Naive B cell (primary cell): Measurements from ENCODE around the gene TMEM184B. TPM values are rescaled to one million over a fixed set of nuclear protein-coding genes. Genes with fewer than 3 reads are reported as not detected.

Experiments
- ATAC-seq, 2 donors: fragments of 150-1000 bp; cut with Tn5 transposase; 2 replicates each; pipeline ENCODE4 v1.10.0; 2021; ENCODE audit warnings: low read depth in 2 of 2, mild to moderate bottlenecking in 2 of 2, moderate library complexity in 2 of 2
- DNase-seq: peaks from one replicate; pipeline ENCODE4 v3.0.0; 2022
- H3K27ac Mint-ChIP-seq, 6 donors: one replicate each; pipeline ENCODE4 v1.8.0; 2020 to 2022; ENCODE audit warnings: mild to moderate bottlenecking in 6 of 6, mixed read lengths in 6 of 6, moderate library complexity in 5 of 6, inconsistent platforms in 2 of 6
- H3K27me3 Mint-ChIP-seq, 3 donors: one replicate each; pipeline ENCODE4 v1.8.0; 2021 to 2022; ENCODE audit warnings: mixed read lengths in 3 of 3, mild to moderate bottlenecking in 1 of 3
- H3K36me3 Mint-ChIP-seq, 2 donors: one replicate each; pipeline ENCODE4 v1.8.0; 2020 to 2022; ENCODE audit warnings: mixed read lengths in 2 of 2, inconsistent platforms in 1 of 2, mild to moderate bottlenecking in 1 of 2
- H3K4me1 Mint-ChIP-seq, 3 donors: one replicate each; pipeline ENCODE4 v1.8.0; 2020 to 2022; ENCODE audit warnings: mixed read lengths in 3 of 3, inconsistent platforms in 1 of 3, mild to moderate bottlenecking in 1 of 3, moderate library complexity in 1 of 3
- H3K4me3 Mint-ChIP-seq, 8 donors: one replicate each; pipeline ENCODE4 v1.8.0; 2020 to 2022; ENCODE audit warnings: mild to moderate bottlenecking in 8 of 8, mixed read lengths in 8 of 8, moderate library complexity in 8 of 8, inconsistent platforms in 2 of 8
- H3K9me3 Mint-ChIP-seq, 7 donors: one replicate each; pipeline ENCODE4 v1.8.0; 2020 to 2022; ENCODE audit warnings: mixed read lengths in 7 of 7, mild to moderate bottlenecking in 5 of 7, inconsistent platforms in 2 of 7, moderate library complexity in 1 of 7
- polyA plus RNA-seq, 6 donors: library from polyadenylated mRNA; unstranded; fragments of 300-500 nt; fragmentation: Illumina TruSeq; gene quantifications; one replicate each; pipeline ENCODE4 v1.2.3, GENCODE V29; 2021; ENCODE audit warnings: low read depth in 6 of 6

The TMEM184B gene
- polyA plus RNA-seq, 6 donors from 2014 or later, result 1.8 to 5.9 (median 4.1) TPM; not detected in 1

- Mint-ChIP-seq H3K27me3 (no peaks in the 10 kb centered on the region), H3K27ac (peak overlapping the region in 3 of 6 donors; percentile 27 to 61 (median 42)), H3K4me1 (peaks cover 15 to 29% (median 20%) of the 10 kb centered on the region in 3 donors), H3K36me3 (no peaks in the 10 kb centered on the region), H3K9me3 (peaks cover 0 to 1% (median 0%) of the 10 kb centered on the region in 7 donors), H3K4me3 (peak overlapping the region in 2 of 8 donors; percentile 37 to 41)
- ATAC-seq (peak; percentile 14 to 17), DNase-seq (no peak)
These were observed 11.8 kb downstream of the TMEM184B start for GRCh38 chr22:38260761-38261681.

- H3K4me3 Mint-ChIP-seq, result peak overlapping the region in 2 of 8 donors; percentile 5 to 25
- H3K4me1 Mint-ChIP-seq, result peaks cover 15 to 29% (median 15%) of the 10 kb centered on the region in 3 donors
- ATAC-seq, result no peak
- no peaks in the 10 kb centered on the region for H3K36me3 Mint-ChIP-seq
- H3K27me3 Mint-ChIP-seq, result no peaks in the 10 kb centered on the region
- no peak for DNase-seq
- H3K27ac Mint-ChIP-seq, result peak overlapping the region in 1 of 6 donors; percentile 21
- peaks cover 0 to 1% (median 0%) of the 10 kb centered on the region in 7 donors for H3K9me3 Mint-ChIP-seq
These were observed 13.4 kb downstream of the TMEM184B start for GRCh38 chr22:38259370-38259769.

GRCh38 chr22:38258895-38259294 lies 13.9 kb downstream of the TMEM184B start:
- H3K27me3 Mint-ChIP-seq, result no peaks in the 10 kb centered on the region
- peak overlapping the region in 1 of 6 donors; percentile 21 for H3K27ac Mint-ChIP-seq
- H3K4me3 Mint-ChIP-seq, result peak overlapping the region in 1 of 8 donors; percentile 5
- peaks cover 0 to 1% (median 0%) of the 10 kb centered on the region in 7 donors for H3K9me3 Mint-ChIP-seq
- no peaks in the 10 kb centered on the region for H3K36me3 Mint-ChIP-seq
- peaks cover 14 to 29% (median 15%) of the 10 kb centered on the region in 3 donors for H3K4me1 Mint-ChIP-seq
- ATAC-seq (no peak), DNase-seq (no peak)

GRCh38 chr22:38257650-38258250 lies 15.1 kb downstream of the TMEM184B start:
- H3K9me3 Mint-ChIP-seq, result peaks cover 0 to 1% (median 0%) of the 10 kb centered on the region in 7 donors
- no peak overlapping the region for H3K4me3 Mint-ChIP-seq
- DNase-seq (no peak), ATAC-seq (no peak)
- peaks cover 10 to 23% (median 15%) of the 10 kb centered on the region in 3 donors for H3K4me1 Mint-ChIP-seq
- H3K27me3 Mint-ChIP-seq, result no peaks in the 10 kb centered on the region
- no peaks in the 10 kb centered on the region for H3K36me3 Mint-ChIP-seq
- no peak overlapping the region for H3K27ac Mint-ChIP-seq

- H3K4me3 Mint-ChIP-seq, result no peak overlapping the region
- H3K36me3 Mint-ChIP-seq, result no peaks in the 10 kb centered on the region
- no peak overlapping the region for H3K27ac Mint-ChIP-seq
- no peaks in the 10 kb centered on the region for H3K27me3 Mint-ChIP-seq
- peaks cover 0 to 1% (median 0%) of the 10 kb centered on the region in 7 donors for H3K9me3 Mint-ChIP-seq
- ATAC-seq (no peak), DNase-seq (no peak)
- peaks cover 10 to 20% (median 12%) of the 10 kb centered on the region in 3 donors for H3K4me1 Mint-ChIP-seq
These were observed 15.6 kb downstream of the TMEM184B start for GRCh38 chr22:38257181-38257580.

GRCh38 chr22:38255697-38256096 lies 17.1 kb downstream of the TMEM184B start:
- Mint-ChIP-seq H3K9me3 (peaks cover 0 to 2% (median 0%) of the 10 kb centered on the region in 7 donors), H3K27me3 (no peaks in the 10 kb centered on the region), H3K36me3 (no peaks in the 10 kb centered on the region), H3K27ac (no peak overlapping the region), H3K4me1 (peaks cover 8 to 17% (median 9%) of the 10 kb centered on the region in 3 donors), H3K4me3 (peak overlapping the region in 1 of 8 donors; percentile 76)
- DNase-seq, result no peak
- no peak for ATAC-seq

GRCh38 chr22:38251341-38251692 lies 21.5 kb downstream of the TMEM184B start:
- no peaks in the 10 kb centered on the region for H3K27me3 Mint-ChIP-seq
- DNase-seq (no peak), ATAC-seq (no peak)
- H3K4me1 Mint-ChIP-seq, result peaks cover 9 to 16% (median 13%) of the 10 kb centered on the region in 3 donors
- peaks cover 0 to 17% of the 10 kb centered on the region in 2 donors for H3K36me3 Mint-ChIP-seq
- no peak overlapping the region for H3K27ac Mint-ChIP-seq
- no peak overlapping the region for H3K4me3 Mint-ChIP-seq
- H3K9me3 Mint-ChIP-seq, result peaks cover 0 to 7% (median 0%) of the 10 kb centered on the region in 7 donors

- no peak overlapping the region for H3K4me3 Mint-ChIP-seq
- H3K27me3 Mint-ChIP-seq, result no peaks in the 10 kb centered on the region
- no peak overlapping the region for H3K27ac Mint-ChIP-seq
- peaks cover 0 to 17% of the 10 kb centered on the region in 2 donors for H3K36me3 Mint-ChIP-seq
- H3K4me1 Mint-ChIP-seq, result peaks cover 9 to 21% (median 13%) of the 10 kb centered on the region in 3 donors
- H3K9me3 Mint-ChIP-seq, result peaks cover 0 to 7% (median 0%) of the 10 kb centered on the region in 7 donors
- ATAC-seq (no peak), DNase-seq (no peak)
These were observed 22.0 kb downstream of the TMEM184B start for GRCh38 chr22:38250643-38251340.

- peaks cover 0 to 17% of the 10 kb centered on the region in 2 donors for H3K36me3 Mint-ChIP-seq
These were observed 22.8 kb downstream of the TMEM184B start for GRCh38 chr22:38249803-38250642.

GRCh38 chr22:38249301-38249700 lies 23.5 kb downstream of the TMEM184B start:
- peaks cover 0 to 17% of the 10 kb centered on the region in 2 donors for H3K36me3 Mint-ChIP-seq
- H3K27me3 Mint-ChIP-seq, result no peaks in the 10 kb centered on the region
- no peak overlapping the region for H3K27ac Mint-ChIP-seq

More at GRCh38 chr22:38249803-38250642, 22.8 kb downstream of the TMEM184B start:
- ATAC-seq (no peak), DNase-seq (no peak)
- Mint-ChIP-seq H3K27me3 (no peaks in the 10 kb centered on the region), H3K27ac (no peak overlapping the region), H3K4me3 (peak overlapping the region in 2 of 8 donors; percentile 30 to 44), H3K4me1 (peaks cover 9 to 21% (median 13%) of the 10 kb centered on the region in 3 donors), H3K9me3 (peaks cover 0 to 7% (median 0%) of the 10 kb centered on the region in 7 donors)

GRCh38 chr22:38248280-38248679 lies 24.5 kb downstream of the TMEM184B start:
- peaks cover 0 to 25% of the 10 kb centered on the region in 2 donors for H3K36me3 Mint-ChIP-seq
- peaks cover 9 to 27% (median 13%) of the 10 kb centered on the region in 3 donors for H3K4me1 Mint-ChIP-seq
- H3K27ac Mint-ChIP-seq, result no peak overlapping the region
- H3K9me3 Mint-ChIP-seq, result peaks cover 0 to 7% (median 0%) of the 10 kb centered on the region in 7 donors
- no peaks in the 10 kb centered on the region for H3K27me3 Mint-ChIP-seq
- DNase-seq, result no peak
- H3K4me3 Mint-ChIP-seq, result no peak overlapping the region
- no peak for ATAC-seq

More at GRCh38 chr22:38249301-38249700, 23.5 kb downstream of the TMEM184B start:
- DNase-seq, result no peak
- H3K4me1 Mint-ChIP-seq, result peaks cover 9 to 21% (median 13%) of the 10 kb centered on the region in 3 donors
- no peak overlapping the region for H3K4me3 Mint-ChIP-seq
- no peak for ATAC-seq
- H3K9me3 Mint-ChIP-seq, result peaks cover 0 to 7% (median 0%) of the 10 kb centered on the region in 7 donors

- H3K4me3 Mint-ChIP-seq, result peak overlapping the region in 1 of 8 donors; percentile 15
- H3K27me3 Mint-ChIP-seq, result no peaks in the 10 kb centered on the region
- peaks cover 9 to 29% (median 13%) of the 10 kb centered on the region in 3 donors for H3K4me1 Mint-ChIP-seq
- peaks cover 0 to 27% of the 10 kb centered on the region in 2 donors for H3K36me3 Mint-ChIP-seq
- peaks cover 0 to 7% (median 0%) of the 10 kb centered on the region in 7 donors for H3K9me3 Mint-ChIP-seq
- ATAC-seq (no peak), DNase-seq (no peak)
- H3K27ac Mint-ChIP-seq, result peak overlapping the region in 1 of 6 donors; percentile 24
These were observed 25.1 kb downstream of the TMEM184B start for GRCh38 chr22:38247713-38248112.
